NCI-H2081 treated with DMSO at 0.1 percent for 48 hours (cell line): ENCODE data around the gene NTRK2.

ENCODE experiments used
- DNase-seq: peaks from one replicate; lab custom pipeline; 2025; lab: John Stamatoyannopoulos, UW

NTRK2 gene

GRCh38 chr9:85021686-85022085 is 352.2 kb downstream of the NTRK2 start:
- DNase-seq = no peak

GRCh38 chr9:85024374-85024773 is 354.8 kb downstream of the NTRK2 start:
- DNase-seq = no peak

GRCh38 chr9:85025638-85026037 is 356.1 kb downstream of the NTRK2 start:
- no peak for DNase-seq

DNA sequence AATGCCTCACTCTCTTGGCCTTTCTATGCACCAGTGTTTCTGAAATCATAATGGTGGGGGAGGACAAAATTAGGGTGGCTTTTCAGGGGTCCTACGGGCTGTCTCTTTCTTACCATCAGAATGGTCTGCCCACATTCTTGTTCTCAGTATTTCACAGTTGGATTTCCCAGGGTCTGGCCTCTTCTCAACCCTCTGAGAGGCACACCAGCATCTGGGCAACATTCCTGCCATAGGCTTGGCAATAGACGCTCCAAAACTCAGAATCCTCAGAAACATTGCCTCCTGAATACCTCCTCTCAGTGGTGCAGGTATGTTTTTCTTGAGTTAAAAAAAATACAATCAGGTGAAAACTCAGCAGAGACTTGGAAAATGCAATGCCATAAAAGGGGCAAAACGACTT is 358.3 kb downstream of the NTRK2 start:
- DNase-seq = no peak

GRCh38 chr9:85030316-85030715 is 360.8 kb downstream of the NTRK2 start:
- DNase-seq = no peak

GRCh38 chr9:85036496-85036895 is 367.0 kb downstream of the NTRK2 start:
- DNase-seq = no peak

DNA sequence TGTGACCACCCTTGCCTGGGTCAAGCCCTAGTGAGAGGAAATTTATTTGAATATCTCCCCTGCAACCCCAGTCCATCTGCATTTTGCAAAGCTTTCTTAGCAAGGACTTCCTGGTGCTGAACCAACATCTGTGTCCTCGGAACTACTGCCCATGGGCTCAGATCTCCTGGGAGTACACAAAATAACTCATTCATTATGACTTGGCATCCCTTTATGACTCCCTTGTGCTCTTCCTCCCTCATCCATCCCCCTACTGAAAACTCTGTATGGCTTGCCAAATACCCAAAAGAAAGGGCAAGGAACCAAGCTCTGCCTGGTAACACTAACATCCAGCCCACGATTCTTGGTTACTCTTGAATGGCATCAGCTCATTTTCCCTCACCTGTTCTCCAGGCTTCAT is 368.5 kb downstream of the NTRK2 start:
- DNase-seq = no peak

DNA sequence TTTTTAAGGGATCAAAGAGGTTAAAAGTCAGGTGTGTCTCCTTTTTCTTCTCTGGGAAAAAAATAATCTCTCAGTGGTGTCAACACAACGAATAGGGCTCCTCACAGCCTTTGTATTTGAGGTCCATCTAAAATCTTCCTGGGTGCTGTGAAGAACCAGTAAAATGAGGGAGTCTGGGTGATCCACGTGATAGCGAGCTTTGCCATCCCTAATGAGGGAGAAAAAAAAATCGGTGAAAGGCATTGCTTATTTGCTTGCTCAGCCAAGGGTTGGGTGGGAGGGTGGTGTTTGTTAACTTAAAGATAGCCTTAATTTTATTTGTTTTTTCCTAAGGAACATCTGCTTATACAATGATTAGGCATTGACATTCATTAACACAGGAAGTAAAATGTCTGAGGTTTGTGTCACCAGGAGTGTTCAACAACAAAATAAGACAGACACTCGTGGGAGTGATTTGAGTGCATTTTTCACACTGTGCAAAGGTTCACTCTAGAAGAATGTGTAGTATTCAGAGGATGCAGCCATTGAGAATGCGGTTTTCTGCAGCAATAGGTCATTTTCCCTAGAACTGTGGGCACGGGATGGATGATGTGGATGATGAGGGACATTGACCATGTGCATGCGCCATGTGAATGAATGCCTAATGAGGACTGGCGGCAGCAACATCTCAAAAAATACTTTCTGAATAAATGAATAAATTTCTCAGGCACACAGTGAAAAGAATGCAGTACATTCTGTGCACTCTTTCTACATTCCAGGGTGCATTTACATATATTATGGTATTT is 369.5 kb downstream of the NTRK2 start:
- no peak for DNase-seq

GRCh38 chr9:85040146-85040545 is 370.6 kb downstream of the NTRK2 start:
- no peak for DNase-seq

DNA sequence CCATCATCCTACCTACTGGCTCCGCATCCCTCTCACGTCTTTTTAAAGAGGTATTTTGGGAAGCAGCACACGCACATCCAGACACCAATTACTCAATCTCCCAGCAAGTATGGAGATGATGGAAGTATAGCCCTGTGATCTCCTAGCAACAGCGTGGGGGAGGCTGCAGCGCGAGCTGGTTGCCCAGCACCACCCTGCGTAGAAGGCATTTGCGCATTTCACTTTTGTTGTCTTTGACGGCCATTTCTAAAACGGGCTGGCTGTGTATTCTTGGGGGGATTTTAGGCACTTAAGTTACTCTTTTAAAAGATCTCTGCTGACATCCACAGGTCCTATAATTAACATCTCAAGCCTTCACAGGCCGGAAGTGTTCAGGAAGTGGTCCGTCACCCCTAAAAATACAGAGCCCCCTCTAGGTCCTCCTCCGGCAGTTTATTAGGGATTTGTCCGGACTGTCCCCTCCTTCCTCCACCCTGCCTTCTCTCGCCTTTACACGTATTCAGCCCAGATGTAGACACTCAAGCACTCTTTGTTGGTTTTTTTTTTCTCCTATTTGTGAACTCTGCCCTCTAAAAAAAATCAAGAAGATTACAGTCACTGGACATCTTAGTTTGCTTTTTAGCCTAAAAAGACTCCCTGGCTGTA is 371.4 kb downstream of the NTRK2 start:
- DNase-seq = no peak

DNA sequence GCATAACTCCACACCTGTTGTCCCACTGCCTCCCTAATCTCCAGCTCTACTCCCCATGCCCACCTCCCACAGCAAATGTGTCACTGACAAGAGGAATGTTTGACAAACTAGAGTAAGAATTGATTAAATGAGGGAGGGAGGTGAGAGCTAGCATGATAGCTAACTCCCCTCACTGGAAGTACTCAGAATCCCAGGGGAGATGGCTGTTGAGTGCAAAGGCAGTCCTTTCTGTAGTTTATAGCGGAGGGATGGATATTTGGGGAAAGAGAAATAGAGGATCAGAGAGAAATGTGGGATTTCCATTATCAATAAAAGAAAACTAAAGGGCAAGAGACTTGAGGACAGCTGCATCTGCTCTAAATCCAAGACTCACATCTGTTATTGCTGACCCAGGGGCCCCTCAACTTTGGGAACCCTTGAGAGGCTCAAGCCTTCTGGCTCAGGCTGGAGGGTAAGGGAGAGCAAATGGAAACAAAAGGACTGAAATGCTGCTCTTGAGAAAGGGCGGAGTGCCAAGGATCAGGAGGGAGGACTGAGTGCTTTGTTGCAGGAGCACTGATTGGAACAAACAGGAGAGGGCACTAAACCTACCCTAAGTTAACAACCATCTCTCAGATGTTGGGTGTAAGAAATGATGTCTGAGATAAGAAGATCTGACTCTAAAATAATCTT is 372.1 kb downstream of the NTRK2 start:
- no peak for DNase-seq

DNA sequence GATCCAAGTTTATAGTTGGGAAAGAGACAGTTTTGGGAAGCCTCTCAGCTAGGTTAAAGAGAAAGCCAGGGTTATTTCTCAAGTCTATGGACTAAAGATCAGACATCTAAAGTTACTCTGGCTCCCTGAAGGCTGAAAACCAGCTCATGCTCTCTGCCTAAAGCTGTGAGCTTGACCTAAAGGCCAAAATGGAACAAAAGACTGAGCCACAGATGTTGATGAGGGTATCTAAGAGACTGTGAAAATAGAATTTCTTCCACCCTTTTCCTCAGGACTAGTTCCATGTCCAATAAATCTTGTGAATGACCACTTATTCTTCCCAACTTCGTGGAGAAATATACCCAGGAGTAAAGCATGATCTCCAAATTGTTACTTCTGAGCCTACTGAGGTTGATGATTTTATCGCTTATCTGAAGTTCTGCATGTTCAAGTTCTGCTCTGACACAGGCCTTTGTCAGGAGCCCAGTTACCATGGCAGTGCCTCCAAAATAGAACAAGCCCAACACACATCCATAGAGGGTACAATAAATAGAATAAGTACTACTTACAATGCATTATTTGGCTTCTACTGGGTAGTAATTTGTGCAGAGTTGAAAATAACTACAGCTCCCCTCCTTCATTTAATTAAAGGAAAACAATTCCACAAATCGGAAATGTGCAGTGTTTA is 373.6 kb downstream of the NTRK2 start:
- DNase-seq = no peak

DNA sequence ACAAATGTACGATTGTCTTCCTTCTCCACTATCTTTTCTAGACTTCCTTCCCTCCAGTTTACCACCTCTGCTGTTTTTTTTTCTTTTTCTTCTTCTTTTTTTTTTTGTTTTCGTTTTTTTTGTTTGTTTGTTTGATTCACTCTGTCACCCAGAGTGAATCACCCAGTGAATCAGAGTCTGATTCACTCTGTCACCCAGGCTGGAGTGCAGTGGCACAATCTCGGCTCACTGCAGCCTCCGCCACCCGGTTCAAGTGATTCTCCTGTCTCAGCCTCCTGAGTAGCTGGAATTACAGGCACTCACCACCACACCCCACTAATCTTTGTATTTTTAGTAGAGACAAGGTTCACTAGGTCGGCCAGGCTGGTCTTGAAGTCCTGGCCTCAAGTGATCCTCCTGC is 375.7 kb downstream of the NTRK2 start:
- DNase-seq = no peak

- DNase-seq = no peak
Observed at GRCh38 chr9:85046475-85046874, 376.9 kb downstream of the NTRK2 start.

DNA sequence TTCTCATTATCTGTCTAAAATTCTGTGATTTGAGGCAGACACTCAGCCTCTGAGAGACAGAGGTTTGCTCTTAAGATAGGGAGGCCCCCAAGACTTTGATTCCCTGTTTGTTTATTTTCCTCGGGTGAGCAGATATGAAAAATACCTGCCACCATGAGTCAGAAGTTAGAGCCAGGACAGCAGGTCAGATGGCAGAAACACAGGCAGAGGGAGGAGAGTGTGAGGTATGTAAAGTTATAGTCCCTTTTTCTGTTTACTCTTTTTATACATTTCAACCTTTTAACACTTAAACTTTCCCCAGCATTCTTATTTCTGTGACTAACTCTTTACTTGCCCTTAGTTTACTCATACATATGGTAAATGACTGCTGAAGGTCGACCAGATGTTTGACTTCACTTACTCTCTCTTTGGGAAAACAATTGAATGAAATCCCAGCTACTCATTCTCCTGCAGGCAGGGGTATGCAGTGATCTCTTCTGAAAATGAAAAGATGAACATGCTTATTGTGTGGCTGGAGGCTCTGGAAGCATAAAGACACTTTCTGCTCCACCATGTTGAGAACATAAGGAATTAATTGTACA is 383.8 kb downstream of the NTRK2 start:
- DNase-seq = no peak

GRCh38 chr9:85054017-85054416 is 384.5 kb downstream of the NTRK2 start:
- DNase-seq = no peak

GRCh38 chr9:85055506-85056202 is 386.1 kb downstream of the NTRK2 start:
- no peak for DNase-seq

DNA sequence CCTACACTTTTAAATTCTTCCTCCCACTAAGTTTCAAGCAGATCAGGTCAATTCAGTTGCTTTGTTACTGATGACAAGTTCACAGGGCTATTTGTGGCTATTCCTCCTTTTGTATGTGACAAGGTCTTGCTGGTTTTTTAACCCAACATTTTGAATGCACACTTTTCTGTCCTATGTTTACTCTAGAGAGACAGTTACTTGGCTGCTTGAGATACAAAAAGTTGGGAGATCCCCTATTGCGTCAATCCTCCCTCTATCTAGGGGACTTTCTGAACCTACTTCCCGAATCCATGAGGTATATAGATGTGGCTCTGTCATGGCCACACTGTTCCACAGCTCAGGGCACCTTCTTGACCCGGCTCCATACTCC is 386.7 kb downstream of the NTRK2 start:
- DNase-seq = no peak

DNA sequence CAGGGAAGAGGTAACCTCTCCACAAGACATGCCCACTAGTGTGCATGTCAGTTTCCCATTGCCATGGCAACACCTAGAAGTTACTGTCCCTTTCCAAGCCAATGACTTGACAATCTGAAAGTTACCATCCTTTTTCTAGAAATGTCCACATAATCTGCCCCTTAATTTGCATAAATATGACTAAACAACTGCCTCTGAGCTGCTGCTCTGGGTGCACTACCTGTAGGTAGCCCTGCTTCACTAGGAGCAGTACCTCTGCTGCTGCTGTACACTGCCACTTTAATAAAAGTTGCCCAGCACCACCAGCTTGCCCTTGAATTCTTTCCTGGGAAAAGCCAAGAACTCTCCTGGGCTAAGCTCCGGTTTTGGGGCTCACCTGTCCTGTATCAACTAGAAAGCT is 392.4 kb downstream of the NTRK2 start:
- no peak for DNase-seq

DNA sequence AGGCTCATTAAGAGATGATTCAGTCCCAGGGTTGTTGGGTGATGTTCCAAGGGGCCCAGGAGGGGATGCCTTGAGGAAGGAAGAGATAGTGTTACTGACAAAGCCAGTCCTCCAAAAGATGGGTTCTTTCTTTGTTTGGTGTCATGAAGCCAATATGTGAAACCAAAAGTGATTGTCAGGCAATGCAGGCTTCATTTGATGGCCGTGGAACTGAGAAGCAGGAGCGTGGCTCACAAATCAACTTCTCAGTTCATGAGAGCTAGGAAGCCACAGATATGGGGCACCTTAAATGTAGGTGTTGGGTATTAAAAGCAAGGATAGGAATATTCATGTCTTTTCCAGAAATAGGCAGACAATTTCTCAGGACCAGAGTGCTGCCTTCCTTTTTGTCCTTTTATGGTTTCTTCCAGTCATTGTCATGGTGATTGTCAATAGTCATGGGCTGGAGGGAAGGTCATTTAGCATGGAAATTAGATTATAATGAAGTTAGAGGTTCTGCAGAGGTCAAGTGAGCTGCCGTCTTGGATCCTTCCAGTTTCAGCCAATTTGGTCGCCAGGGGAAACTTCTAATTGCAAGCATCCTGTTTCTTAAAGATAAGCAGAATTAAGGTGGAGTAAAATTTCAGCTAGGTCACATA is 393.0 kb downstream of the NTRK2 start:
- no peak for DNase-seq

- no peak for DNase-seq
Observed at GRCh38 chr9:85064811-85065371, 395.4 kb downstream of the NTRK2 start.
